H9 (cell line): ENCODE data around the gene HOXA1. TPM values are rescaled to one million over a fixed set of nuclear protein-coding genes. Genes with fewer than 3 reads are reported as not detected.

Experiments
- DNase-seq: peaks from one replicate; pipeline ENCODE4 v3.0.0-alpha.2; 2017
- H2AFZ ChIP-seq: one replicate; pipeline ENCODE4 v1.6.1; 2013; ENCODE audit warnings: mild to moderate bottlenecking, low read length, control low read depth, moderate library complexity
- H2AK5ac ChIP-seq: 2 replicates; pipeline ENCODE4 v1.6.1; 2013; ENCODE audit warnings: low read length, control low read depth, mixed read lengths; ENCODE audit not compliant: insufficient read length
- H2BK120ac ChIP-seq: one replicate; pipeline ENCODE4 v1.6.1; 2013; ENCODE audit warnings: low read depth, mild to moderate bottlenecking, low read length, control low read depth, inconsistent platforms; ENCODE audit not compliant: poor library complexity, severe bottlenecking
- H2BK12ac ChIP-seq: 2 replicates; pipeline ENCODE4 v1.6.1; 2013; ENCODE audit warnings: low read length, control low read depth, mixed read lengths, low read depth; ENCODE audit not compliant: insufficient read length
- H2BK15ac ChIP-seq: 2 replicates; pipeline ENCODE4 v1.6.1; 2013; ENCODE audit warnings: low read depth, low read length, control low read depth
- H2BK20ac ChIP-seq: one replicate; pipeline ENCODE4 v1.6.1; 2013; ENCODE audit warnings: low read depth, mild to moderate bottlenecking, low read length, control low read depth, inconsistent platforms; ENCODE audit not compliant: poor library complexity, severe bottlenecking
- H2BK5ac ChIP-seq: 2 replicates; pipeline ENCODE4 v1.6.1; 2013; ENCODE audit warnings: low read length, control low read depth, mixed read lengths; ENCODE audit not compliant: insufficient read length
- H3K14ac ChIP-seq: 2 replicates; pipeline ENCODE4 v1.6.1; 2013; ENCODE audit warnings: low read length, control low read depth; ENCODE audit not compliant: insufficient read depth
- H3K18ac ChIP-seq: 2 replicates; pipeline ENCODE4 v1.6.1; 2013; ENCODE audit warnings: low read depth, mild to moderate bottlenecking, mixed read lengths, low read length, control low read depth; ENCODE audit not compliant: insufficient read length
- H3K23ac ChIP-seq: 2 replicates; pipeline ENCODE4 v1.6.1; 2013; ENCODE audit warnings: low read length, control low read depth, mixed read lengths, low read depth; ENCODE audit not compliant: insufficient read length
- H3K23me2 ChIP-seq: 2 replicates; pipeline ENCODE4 v1.6.1; 2013; ENCODE audit warnings: low read depth, mild to moderate bottlenecking, mixed read lengths, low read length, control low read depth; ENCODE audit not compliant: insufficient read length, poor library complexity, severe bottlenecking
- H3K27ac ChIP-seq: 2 replicates; pipeline ENCODE4 v1.5.1; 2013; ENCODE audit warnings: low read length, control low read depth, mixed read lengths, low read depth; ENCODE audit not compliant: insufficient read length
- H3K27me3 ChIP-seq: 2 replicates; pipeline ENCODE4 v1.6.1; 2013; ENCODE audit warnings: low read length, control low read depth, inconsistent platforms; ENCODE audit not compliant: insufficient read depth
- H3K4ac ChIP-seq: 2 replicates; pipeline ENCODE4 v1.6.1; 2013; ENCODE audit warnings: low read depth, mild to moderate bottlenecking, control low read depth, inconsistent platforms, low read length, moderate library complexity
- H3K4me1 ChIP-seq: 2 replicates; pipeline ENCODE4 v1.6.1; 2013; ENCODE audit warnings: low read length, control low read depth, inconsistent platforms; ENCODE audit not compliant: insufficient read depth
- H3K4me2 ChIP-seq: 2 replicates; pipeline ENCODE4 v1.6.1; 2013; ENCODE audit warnings: low read length, control low read depth, mixed read lengths; ENCODE audit not compliant: insufficient read length, insufficient read depth
- H3K56ac ChIP-seq: 2 replicates; pipeline ENCODE4 v1.6.1; 2013; ENCODE audit warnings: low read depth, mild to moderate bottlenecking, mixed read lengths, low read length, control low read depth; ENCODE audit not compliant: insufficient read length
- H3K79me1 ChIP-seq: 2 replicates; pipeline ENCODE4 v1.6.1; 2013; ENCODE audit warnings: low read depth, mild to moderate bottlenecking, moderate library complexity, low read length, control low read depth, inconsistent platforms; ENCODE audit not compliant: insufficient read depth, poor library complexity, severe bottlenecking
- H3K79me2 ChIP-seq: 2 replicates; pipeline ENCODE4 v1.6.1; 2013; ENCODE audit warnings: low read length, control low read depth, inconsistent platforms; ENCODE audit not compliant: insufficient read depth
- H3K9ac ChIP-seq: 2 replicates; pipeline ENCODE4 v1.6.1; 2013; ENCODE audit warnings: low read length, control low read depth, mixed read lengths; ENCODE audit not compliant: insufficient read length; ENCODE audit errors: extremely low read depth
- H3K9me3 ChIP-seq: one replicate; pipeline ENCODE4 v1.6.1; 2013; ENCODE audit warnings: low read depth, low read length, inconsistent platforms; ENCODE audit not compliant: control insufficient read depth
- H3T11ph ChIP-seq: one replicate; pipeline ENCODE4 v1.6.1; 2013; ENCODE audit warnings: mild to moderate bottlenecking, low read length, control low read depth, inconsistent platforms
- H4K20me1 ChIP-seq: one replicate; pipeline ENCODE4 v1.6.1; 2013; ENCODE audit not compliant: control insufficient read depth, insufficient read length, insufficient read depth
- H4K5ac ChIP-seq: 2 replicates; pipeline ENCODE4 v1.6.1; 2013; ENCODE audit warnings: low read depth, mild to moderate bottlenecking, mixed read lengths, low read length, control low read depth; ENCODE audit not compliant: insufficient read length
- H4K8ac ChIP-seq: replicated peaks from 2 replicates; pipeline ENCODE4 v1.6.1; 2013; ENCODE audit warnings: low read length, control low read depth, mixed read lengths, low read depth; ENCODE audit not compliant: insufficient read length
- H4K91ac ChIP-seq: 2 replicates; pipeline ENCODE4 v1.6.1; 2013; ENCODE audit warnings: low read depth, mild to moderate bottlenecking, moderate library complexity, mixed read lengths, low read length, control low read depth; ENCODE audit not compliant: insufficient read length
- H3K27ac Mint-ChIP-seq, 3 experiments: 2 replicates in 2 of 3; 3 replicates in 1 of 3; pipeline ENCODE4 v1.8.0; 2020 to 2021; ENCODE audit warnings: mixed read lengths in 3 of 3, mild to moderate bottlenecking in 1 of 3, moderate library complexity in 1 of 3
- H3K27me3 Mint-ChIP-seq: 2 replicates; pipeline ENCODE4 v1.8.0; 2021; ENCODE audit warnings: low read depth, mild to moderate bottlenecking, moderate library complexity, mixed read lengths
- H3K36me3 Mint-ChIP-seq, 3 experiments: 2 replicates in 2 of 3; 3 replicates in 1 of 3; pipeline ENCODE4 v1.8.0; 2020 to 2021; ENCODE audit warnings: low read depth in 3 of 3, mixed read lengths in 3 of 3; ENCODE audit not compliant: insufficient read depth in 1 of 3
- H3K4me1 Mint-ChIP-seq, 2 experiments: 2 replicates each; pipeline ENCODE4 v1.8.0; 2020; ENCODE audit warnings: mixed read lengths in 2 of 2
- H3K4me3 Mint-ChIP-seq, 2 experiments: 2 replicates in 1 of 2; 3 replicates in 1 of 2; pipeline ENCODE4 v1.8.0; 2020 to 2021; ENCODE audit warnings: mild to moderate bottlenecking in 2 of 2, mixed read lengths in 2 of 2, moderate library complexity in 1 of 2
- H3K9me3 Mint-ChIP-seq, 2 experiments: 2 replicates in 1 of 2; 3 replicates in 1 of 2; pipeline ENCODE4 v1.8.0; 2020; ENCODE audit warnings: mild to moderate bottlenecking in 2 of 2, mixed read lengths in 2 of 2, moderate library complexity in 1 of 2
- CTCF ChIP-seq: fragments of 200-600 bp; sonication (generic); conservative IDR thresholded peaks from 3 replicates; pipeline ENCODE4 v1.8.0; 2021; ENCODE audit warnings: antibody characterized with exemption, mild to moderate bottlenecking
- WGBS: extraction: QIAGEN DNeasy Blood & Tissue Kit; methylation state at CpG from one replicate; pipeline ENCODE4 v1.1.7; 2013; ENCODE audit warnings: missing lambda C conversion rate, low lambda C conversion rate, mixed read lengths; ENCODE audit not compliant: insufficient read length; ENCODE audit errors: extremely low coverage; 5-methylcytosine and 5-hydroxymethylcytosine counted together
- total RNA-seq: library from RNA; stranded (reverse); gene quantifications from 2 replicates; pipeline ENCODE4 v1.2.1, GENCODE V29; 2021

The HOXA1 gene
- total RNA-seq, 1 experiment from 2014 or later = not detected

GRCh38 chr7:27088002-27088922 is 7.5 kb downstream of the HOXA1 start:
- WGBS = no CpG with 5 or more reads among the region's 68 CpGs
- Mint-ChIP-seq H3K4me1 (peaks cover 20% of the 10 kb centered on the region in 2 experiments), H3K27me3 (peaks cover 88% of the 10 kb centered on the region), H3K36me3 (no peaks in the 10 kb centered on the region; a peak in 1 of 7 replicates), H3K4me3 (no peak overlapping the region), H3K9me3 (peaks cover 3 to 5% of the 10 kb centered on the region in 2 experiments; a peak in 2 of 5 replicates), H3K27ac (no peak overlapping the region)
- DNase-seq = peak; percentile 56
- no peaks in the 10 kb centered on the region for H3K9me3 ChIP-seq
- H2BK20ac ChIP-seq = no peak overlapping the region
- H4K20me1 ChIP-seq = no peaks in the 10 kb centered on the region
- H3T11ph ChIP-seq = no peak overlapping the region
- H4K8ac ChIP-seq = no peak overlapping the region
- H3K79me2 ChIP-seq = no peaks in the 10 kb centered on the region
- TF ChIP-seq CTCF = no peak
- no peak overlapping the region for H3K9ac ChIP-seq
- no peak overlapping the region for H2BK15ac ChIP-seq
- no peak overlapping the region for H2AFZ ChIP-seq
- no peak overlapping the region for H2AK5ac ChIP-seq
- H2BK5ac ChIP-seq = no peak overlapping the region
- H3K18ac ChIP-seq = no peak overlapping the region
- H3K56ac ChIP-seq = no peak overlapping the region
- H3K4me2 ChIP-seq = peak overlapping the region; percentile 20
- no peaks in the 10 kb centered on the region for H3K23me2 ChIP-seq
- no peak overlapping the region for H2BK120ac ChIP-seq
- no peak overlapping the region for H3K27ac ChIP-seq
- H2BK12ac ChIP-seq = no peak overlapping the region
- no peak overlapping the region for H3K23ac ChIP-seq
- no peaks in the 10 kb centered on the region for H3K79me1 ChIP-seq
- peaks cover 52% of the 10 kb centered on the region for H3K27me3 ChIP-seq
- peaks cover 5% of the 10 kb centered on the region; the same call in 1 of the 2 replicates for H3K4me1 ChIP-seq
- no peak overlapping the region for H3K4ac ChIP-seq
- H4K91ac ChIP-seq = no peak overlapping the region
- no peak overlapping the region; the same call in 1 of the 2 replicates for H3K14ac ChIP-seq
- no peak overlapping the region for H4K5ac ChIP-seq
